ENCODE measurements around the gene NFIC. TPM values are rescaled to one million over a fixed set of nuclear protein-coding genes. Genes with fewer than 3 reads are reported as not detected.

NFIC gene
- total RNA-seq, 2 experiments from 2014 or later: 1.5 to 1.7 TPM

GRCh38 chr19:3511506-3512251 lies 145.3 kb downstream of the NFIC start:
- DNase-seq (ENCODE audit: low spot score): no peak
- no peaks in the 10 kb centered on the region for H3K9me2 ChIP-seq (ENCODE audit: insufficient read depth, low read length)
- no peaks in the 10 kb centered on the region for H3K9me3 ChIP-seq (ENCODE audit: low read length)
- peaks cover 20% of the 10 kb centered on the region for H3K4me1 ChIP-seq (ENCODE audit: insufficient read depth, low read length, poor library complexity, severe bottlenecking)
- no peak for TF ChIP-seq EZH2phosphoT487 (IDR thresholded peaks at IDR 0.05; ENCODE audit: borderline replicate concordance, low read depth, low read length)
- TF ChIP-seq CTCF (conservative IDR thresholded peaks at IDR 0.05; ENCODE audit: low read length): no peak
- intact Hi-C loops (cut with micrococcal nuclease; ENCODE audit: unreplicated experiment): no loop called here
- H3K4me3 ChIP-seq (ENCODE audit: low read depth, low read length, poor library complexity, severe bottlenecking): no peak overlapping the region
- H4K20me1 ChIP-seq (ENCODE audit: insufficient read depth, low read length): peaks cover 3% of the 10 kb centered on the region; the same call in 1 of the 2 replicates
- no peak overlapping the region for H3K27ac ChIP-seq (ENCODE audit: low read depth, low read length, poor library complexity, severe bottlenecking)
- no TSS peak for BruUV-seq (replicated peaks)
- no peak overlapping the region for H3K4me2 ChIP-seq (ENCODE audit: low read length)
- ChIA-PET POLR2A (no interaction called here), CTCF (ENCODE audit: unreplicated experiment) (no interaction called here)
- H3K79me2 ChIP-seq (ENCODE audit: insufficient read depth, low read depth, low read length): peaks cover 27% of the 10 kb centered on the region
- H3K36me3 ChIP-seq (ENCODE audit: insufficient read depth, low read length): peaks cover 33% of the 10 kb centered on the region; the same call in 1 of the 2 replicates
- no peak overlapping the region for H2AFZ ChIP-seq (ENCODE audit: low read length)

- ChIA-PET CTCF (ENCODE audit: unreplicated experiment) (no interaction called here), POLR2A (no interaction called here)
- DNase-seq (ENCODE audit: low spot score): no peak
- H3K9me2 ChIP-seq (ENCODE audit: insufficient read depth, low read length): no peaks in the 10 kb centered on the region
- peaks cover 17% of the 10 kb centered on the region; the same call in 1 of the 2 replicates for H3K79me2 ChIP-seq (ENCODE audit: insufficient read depth, low read depth, low read length)
- intact Hi-C loops (cut with micrococcal nuclease; ENCODE audit: unreplicated experiment): no loop called here
- no peak for TF ChIP-seq EZH2phosphoT487 (IDR thresholded peaks at IDR 0.05; ENCODE audit: borderline replicate concordance, low read depth, low read length)
- no peak for TF ChIP-seq CTCF (conservative IDR thresholded peaks at IDR 0.05; ENCODE audit: low read length)
- no peaks in the 10 kb centered on the region for H3K9me3 ChIP-seq (ENCODE audit: low read length)
- no peaks in the 10 kb centered on the region; the same call in 1 of the 2 replicates for H4K20me1 ChIP-seq (ENCODE audit: insufficient read depth, low read length)
- H3K36me3 ChIP-seq (ENCODE audit: insufficient read depth, low read length): peaks cover 33% of the 10 kb centered on the region; the same call in 1 of the 2 replicates
- H3K4me3 ChIP-seq (ENCODE audit: low read depth, low read length, poor library complexity, severe bottlenecking): no peak overlapping the region
- H3K27ac ChIP-seq (ENCODE audit: low read depth, low read length, poor library complexity, severe bottlenecking): no peak overlapping the region
- no peak overlapping the region for H2AFZ ChIP-seq (ENCODE audit: low read length)
- BruUV-seq (replicated peaks): no TSS peak
- peaks cover 19% of the 10 kb centered on the region for H3K4me1 ChIP-seq (ENCODE audit: insufficient read depth, low read length, poor library complexity, severe bottlenecking)
- no peak overlapping the region for H3K4me2 ChIP-seq (ENCODE audit: low read length)
Observed at GRCh38 chr19:3512562-3513228, 146.3 kb downstream of the NFIC start.
